Measurements from ENCODE around the gene GLI3.
A peak's percentile ranks its signal among the peaks of the same experiment; 100 is the strongest.

The GLI3 gene

DNA sequence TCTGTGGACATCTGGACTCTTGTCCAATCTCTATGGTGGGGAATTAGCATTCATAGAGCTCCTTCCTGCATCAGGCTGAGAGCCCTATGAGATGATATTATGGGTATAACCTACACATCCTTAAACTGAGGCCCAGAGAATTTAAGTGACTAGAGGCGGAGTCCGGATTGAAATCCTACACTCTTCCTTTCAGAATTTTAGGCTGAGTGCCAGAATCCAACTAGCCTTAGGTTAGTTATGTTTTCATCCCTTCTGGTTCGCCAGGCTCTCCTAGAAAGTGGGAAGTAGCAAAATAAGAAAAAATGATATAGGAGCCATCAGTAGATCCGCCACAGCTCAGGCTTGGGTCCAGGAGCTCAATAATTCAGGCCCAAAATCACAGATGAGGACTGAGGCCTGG, 212.5 kb downstream of the GLI3 start:
- DNase-seq = no peak

DNA sequence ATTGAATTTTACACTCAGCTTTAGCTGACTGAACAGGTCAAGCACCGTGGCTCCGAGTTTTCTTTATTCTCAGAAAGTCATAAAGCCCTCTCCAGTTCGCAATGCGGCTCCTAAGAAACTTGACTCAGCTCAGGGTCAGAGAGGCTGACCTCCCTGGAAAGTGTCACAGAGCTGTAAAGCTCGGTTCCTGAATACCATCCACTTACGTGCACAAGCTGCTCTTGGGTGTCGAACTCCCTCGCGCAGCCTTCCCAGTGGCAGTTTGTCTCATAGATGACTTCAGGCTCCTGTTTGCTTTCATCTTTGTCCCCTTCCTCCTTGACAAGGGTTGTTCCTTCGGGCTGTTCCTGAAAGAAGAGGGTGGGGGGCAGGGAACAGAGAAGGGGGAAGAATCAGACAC, 213.7 kb downstream of the GLI3 start:
- no peak for DNase-seq

DNA sequence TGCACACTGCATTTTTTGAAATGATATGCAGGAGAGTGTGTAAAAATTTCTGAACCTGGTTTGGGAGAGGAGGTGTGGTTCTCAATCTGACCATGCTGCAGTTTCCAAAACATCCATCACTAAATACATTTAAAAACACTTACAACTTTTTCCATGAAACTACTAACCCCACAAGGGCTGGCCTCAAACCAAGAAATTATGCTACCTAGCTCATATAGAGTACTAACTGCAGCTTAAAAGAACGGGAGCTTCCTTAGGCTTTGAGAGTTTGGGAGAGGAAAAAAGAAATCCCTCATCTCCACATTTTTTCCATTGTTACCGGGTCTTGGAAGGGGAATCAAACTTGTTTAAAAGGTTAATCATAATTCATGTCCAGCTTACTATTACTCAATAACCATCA, 214.2 kb downstream of the GLI3 start:
- DNase-seq = no peak

DNA sequence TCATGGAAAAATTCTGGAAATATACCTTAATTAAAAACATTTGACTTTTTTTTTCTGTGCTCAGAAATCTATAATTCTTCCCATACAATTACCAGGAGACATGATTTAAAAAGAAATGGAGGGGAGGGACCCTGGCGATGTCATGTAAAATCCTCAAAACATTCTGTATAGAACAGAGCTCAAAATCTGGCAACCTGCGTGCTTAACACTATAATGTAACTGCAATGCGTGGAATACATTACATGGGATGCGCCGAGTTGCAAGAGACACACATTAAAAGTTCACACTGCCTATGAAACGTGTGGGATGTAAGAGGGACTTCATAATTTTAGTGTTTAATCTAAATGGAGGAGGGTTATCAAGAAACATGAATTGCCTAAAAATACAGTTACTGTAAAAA, 215.0 kb downstream of the GLI3 start:
- no peak for DNase-seq

DNA sequence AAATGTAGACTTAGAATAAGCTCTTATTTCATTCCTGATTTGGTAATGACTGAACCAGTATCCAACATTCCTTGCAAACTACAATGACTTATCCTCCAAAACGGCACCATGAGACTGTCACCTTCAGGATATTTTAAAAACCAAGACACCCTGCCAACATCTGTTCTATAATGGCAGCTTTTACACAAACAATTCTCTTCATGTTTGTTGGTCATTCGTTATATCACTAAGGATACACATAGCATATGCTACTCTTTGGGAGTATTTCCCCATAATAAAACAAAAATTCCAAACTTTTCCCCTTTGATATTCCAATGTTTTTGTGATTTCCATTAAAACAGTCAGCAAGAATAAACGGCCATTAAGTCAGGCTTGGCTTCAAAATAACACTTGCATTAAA, 215.4 kb downstream of the GLI3 start:
- DNase-seq = no peak

DNA sequence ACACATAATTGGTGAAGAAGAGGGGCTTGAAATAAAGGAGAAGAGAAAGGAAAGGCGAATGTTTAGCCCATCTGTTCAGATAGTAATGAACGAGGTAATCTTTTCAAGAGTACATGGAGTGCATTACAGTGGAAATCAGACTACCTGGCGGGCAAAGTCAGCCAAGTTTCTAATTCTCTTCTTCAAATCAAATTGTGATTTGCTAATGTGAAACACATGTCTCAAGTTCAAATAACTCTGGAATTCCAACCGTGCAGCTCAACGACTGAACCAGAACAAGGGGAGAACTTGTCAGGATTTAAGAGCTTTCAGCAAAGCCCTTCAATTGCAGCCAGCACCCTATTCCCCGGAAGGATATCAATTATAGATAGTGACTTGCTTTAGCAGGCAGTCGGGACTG, 216.9 kb downstream of the GLI3 start:
- no peak for DNase-seq

DNA sequence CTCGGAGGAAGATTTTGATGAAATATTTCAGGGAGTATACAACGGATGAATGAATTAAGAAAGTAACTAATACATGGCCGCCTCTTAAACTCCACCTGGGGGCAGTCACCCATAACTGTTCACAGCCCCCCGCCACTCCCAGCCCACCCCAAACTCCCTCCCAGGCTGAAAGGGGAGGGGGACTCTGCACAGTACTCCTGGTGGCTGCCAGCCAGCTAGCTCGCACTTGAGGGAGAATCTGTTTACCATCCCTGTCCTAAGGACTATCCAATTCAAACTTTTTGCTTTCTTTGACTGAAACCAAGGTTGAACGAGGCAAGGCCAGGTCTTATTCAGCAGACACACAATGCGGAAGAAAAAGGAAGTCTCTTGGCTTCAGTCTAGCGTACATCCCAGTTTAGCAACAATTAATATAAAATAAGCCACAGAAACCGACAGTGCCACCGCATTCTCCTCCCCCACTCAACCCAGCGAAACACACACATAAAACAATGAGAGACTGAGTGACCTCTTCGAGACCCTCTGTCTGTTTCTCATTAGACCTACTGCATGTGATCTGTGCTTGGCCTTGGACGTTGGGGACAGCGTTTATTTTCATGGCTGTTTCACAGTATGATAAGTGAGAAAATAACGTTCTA, 219.5 kb downstream of the GLI3 start:
- no peak for DNase-seq

DNA sequence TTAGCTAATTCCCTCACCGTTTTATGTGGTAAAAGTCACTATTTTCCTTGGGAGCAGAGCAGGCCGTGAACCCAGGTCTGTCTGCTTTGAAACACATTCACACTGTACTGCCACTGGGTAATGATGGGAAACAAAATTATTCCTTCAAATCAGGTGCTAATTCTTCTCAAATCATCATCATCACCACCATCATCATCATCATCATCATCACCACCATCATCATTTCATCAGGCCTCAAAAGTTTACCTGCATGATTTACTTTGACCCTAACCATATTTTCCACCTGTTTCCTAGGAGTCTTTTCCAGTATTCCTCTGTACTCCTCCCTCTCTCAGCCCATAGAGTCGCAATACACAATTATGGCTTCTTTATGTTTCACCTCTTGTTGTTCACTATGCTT, 220.5 kb downstream of the GLI3 start:
- no peak for DNase-seq

DNA sequence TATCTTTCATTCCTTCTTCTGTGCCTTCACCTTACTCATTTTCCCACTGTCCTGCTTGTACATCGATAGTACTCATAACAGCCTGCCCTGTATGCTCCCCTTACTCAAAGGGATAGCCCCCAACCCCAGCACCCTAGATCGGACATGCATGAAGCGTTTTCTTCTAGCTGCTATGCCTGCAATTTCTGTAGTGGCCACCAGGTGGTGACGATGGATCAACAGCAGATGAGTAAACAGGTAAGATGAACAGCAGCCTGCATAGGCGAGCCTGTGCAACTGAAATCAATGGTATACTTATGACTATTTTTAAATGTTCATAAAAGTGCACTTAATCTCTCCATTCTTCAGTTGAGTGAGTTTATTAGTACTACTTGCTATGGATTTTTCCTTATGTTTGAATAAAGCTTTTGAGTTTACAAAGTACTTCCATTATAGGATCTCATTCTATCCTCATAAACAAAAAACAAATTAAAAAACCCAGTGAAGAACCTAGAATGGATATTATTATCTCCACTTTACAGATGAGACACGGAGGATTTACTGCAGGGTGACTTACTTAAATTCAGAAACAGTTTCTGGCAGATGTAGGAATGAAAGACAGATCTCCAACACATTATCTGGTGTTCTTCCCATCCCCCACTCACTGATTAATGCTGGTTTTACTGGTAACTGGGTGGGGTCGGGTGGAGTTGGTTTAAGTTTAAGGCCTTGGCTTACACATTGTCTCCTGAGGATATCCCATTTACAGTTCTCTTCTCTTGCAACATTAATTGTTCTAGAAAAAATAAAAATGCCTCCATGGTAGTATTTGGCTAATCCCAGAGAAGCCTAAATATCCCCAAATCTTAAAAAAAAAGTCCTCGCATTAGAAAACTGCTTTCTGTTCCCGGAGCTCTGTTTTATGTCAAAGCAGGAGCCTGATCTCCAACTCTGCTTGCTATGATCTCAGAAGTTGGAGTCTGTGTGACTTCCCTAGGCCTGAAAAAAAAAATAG, 222.1 kb downstream of the GLI3 start:
- peak; percentile 21 to 57 for DNase-seq

DNA sequence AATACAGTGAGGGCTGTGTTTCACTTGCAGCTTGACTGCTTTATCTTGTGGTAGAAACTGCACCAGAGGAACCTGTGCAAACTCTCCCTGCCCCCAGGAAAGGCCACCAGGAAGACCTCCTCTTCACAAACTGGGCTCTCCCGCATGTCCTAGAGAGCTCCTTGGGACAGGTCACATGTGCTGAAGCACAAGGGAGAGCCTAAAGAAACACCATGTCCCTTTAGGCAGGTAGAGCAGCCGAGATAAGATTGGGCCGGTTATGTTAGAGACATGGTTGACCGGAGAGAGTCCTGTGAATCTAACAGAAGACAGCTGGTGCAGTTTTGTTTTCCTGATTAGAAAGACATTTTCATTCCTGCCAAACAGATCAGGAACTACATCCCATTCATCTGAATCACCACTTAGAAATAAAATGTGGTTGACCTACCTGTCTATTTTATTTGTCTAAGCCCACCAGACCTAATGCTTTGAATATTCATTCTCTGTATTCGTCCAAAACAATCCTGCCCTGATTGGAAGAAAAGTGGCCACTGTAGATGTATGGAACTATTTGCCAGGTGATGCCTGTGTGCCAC, 224.1 kb downstream of the GLI3 start:
- no peak for DNase-seq

DNA sequence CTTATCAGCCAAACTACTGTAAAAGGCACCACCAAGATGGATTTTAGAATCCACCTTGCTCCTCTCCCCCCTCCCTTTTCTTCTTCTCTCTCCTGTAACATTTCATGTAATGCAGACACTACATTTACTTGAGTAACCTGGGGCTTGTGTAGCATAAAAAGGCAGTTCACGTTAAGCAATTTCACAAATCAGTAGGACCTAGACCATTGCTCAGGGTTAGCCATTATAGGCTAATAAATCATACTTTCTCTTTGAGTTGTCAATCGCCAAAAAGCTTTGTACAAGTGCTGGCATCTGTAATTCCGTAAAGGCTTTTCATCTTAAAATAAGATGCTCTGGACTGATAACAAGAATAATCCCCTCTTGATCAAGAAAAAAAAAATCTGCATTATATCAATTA, 224.7 kb downstream of the GLI3 start:
- no peak for DNase-seq

DNA sequence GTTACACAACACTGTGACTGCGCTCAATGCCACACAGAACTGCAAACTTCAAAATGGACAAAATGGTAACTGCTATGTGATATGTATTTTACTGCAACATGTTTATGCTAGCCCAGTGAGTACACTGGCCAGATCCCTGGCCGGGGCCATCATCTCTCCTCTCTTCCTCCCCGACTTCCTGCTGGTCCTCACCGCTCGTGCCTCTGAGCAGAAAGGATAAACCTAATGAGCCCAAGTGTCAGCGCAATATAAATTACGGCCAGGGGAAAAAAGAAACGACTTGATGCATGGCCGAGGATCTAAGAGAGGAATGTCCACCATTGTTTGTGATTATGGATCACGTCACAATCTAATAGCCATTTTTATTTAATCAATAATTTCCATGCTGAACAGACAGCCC, 225.2 kb downstream of the GLI3 start:
- DNase-seq = no peak

DNA sequence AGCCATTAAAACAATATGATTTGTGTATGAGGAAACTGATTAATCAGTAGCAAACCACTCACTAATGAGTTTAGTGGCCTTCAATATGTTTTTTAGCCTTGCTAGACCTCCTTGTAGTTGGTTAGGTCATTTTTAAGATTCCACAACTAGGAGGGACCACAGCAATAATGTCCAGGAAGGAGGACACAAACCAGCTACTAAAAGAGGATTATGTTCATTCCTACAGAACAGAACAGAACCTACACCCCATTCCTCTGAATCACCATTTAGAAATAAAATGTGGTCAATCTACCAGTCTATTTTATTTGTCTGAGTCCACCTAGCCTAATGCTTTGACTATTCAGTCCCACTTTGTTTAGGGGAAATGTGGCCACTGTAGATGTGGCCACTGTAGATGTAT, 226.3 kb downstream of the GLI3 start:
- DNase-seq = no peak

DNA sequence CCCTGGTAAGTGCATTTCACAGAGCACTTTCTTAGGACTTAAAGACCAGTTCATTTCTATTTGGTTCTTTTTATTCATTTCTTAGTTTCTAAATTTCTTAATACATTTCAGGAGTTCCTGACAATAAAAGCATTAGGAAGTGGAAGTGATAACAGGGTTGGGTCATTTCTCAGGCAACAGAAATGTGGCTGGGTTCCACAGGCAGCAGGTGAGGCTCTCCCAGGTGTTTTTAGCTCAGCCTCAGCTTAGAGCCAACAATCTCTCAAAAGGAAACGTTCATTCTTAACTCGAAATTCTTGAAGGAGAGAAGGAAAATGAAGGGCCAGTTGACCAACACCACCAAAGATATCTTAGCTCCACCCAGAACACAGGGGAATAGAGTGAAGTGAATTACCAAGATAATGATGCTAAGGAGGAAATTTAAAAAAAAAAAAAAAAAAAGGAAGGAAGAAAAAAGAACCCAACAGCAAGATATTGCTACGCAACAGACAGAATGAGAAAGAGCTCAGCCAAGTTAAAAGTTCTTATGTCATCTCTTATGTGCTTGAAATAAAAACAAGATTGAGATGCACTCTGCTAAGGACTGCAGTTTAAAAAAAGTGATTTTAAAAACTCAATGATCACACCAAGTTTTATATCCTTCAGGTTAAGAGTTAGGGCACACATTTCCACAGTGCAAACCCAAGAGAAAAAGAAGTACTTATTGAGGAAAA, 230.1 kb downstream of the GLI3 start:
- no peak for DNase-seq

DNA sequence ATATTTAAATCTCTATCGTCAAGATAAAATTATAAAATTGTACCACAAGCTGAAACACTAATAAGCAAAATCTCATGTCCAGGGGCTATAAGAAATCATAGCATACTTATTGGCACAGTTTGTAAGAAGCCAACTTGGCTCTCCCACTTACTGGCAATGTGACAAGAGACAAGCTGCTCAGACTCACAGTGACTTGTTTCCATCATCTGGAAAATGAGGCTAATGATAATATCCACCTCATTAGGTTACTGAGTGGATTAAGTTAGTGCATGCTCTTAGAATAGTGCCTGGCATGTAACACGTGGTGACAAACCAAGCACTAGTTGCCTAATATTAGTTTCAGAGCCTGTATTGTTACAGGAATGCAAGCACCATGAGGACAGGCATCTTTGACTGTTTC, 234.4 kb downstream of the GLI3 start:
- DNase-seq = no peak

DNA sequence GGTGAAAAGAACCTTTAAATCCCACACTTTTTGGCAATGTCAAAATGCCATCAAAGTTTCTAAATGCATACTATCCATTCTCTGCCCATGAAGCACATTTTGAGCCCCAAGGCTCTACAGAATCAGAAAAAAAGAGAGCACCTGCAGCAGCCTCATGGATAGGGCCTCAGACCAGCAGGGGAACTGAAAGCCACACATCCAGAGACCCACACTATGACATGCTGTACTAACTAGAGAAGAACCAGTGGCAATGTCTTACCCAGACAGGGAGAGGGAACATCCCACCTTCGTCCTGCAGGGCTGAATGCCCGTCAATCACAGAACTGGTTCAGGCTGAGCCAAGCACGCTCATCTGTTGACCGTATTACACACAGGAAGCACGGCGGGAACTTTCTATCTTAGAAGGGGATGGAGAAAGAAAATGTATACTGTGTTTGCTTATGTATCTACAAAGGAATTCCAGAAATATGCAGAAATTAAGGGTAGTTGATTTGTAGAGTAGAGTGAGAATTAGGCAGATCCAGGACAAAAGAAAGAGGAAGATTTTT, 237.2 kb downstream of the GLI3 start:
- DNase-seq = no peak

DNA sequence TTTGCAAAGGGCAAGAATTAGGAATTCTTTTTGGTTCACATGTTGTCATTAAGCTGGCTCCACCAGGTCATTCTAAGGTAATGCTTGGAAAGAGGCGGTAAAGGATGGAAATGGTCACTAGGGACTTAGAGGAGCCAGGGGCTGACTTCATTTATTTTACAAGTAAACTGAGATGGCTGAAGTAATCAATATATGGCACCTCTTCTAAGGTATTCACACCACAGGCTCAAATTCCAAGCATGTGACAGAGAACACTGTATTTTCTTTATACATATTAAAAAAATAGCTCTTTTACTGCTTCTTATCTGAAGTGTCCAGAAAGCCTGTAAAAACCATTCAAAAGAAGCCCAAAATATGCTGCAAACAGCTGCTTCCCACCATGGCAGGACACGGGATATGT, 239.0 kb downstream of the GLI3 start:
- no peak for DNase-seq

DNA sequence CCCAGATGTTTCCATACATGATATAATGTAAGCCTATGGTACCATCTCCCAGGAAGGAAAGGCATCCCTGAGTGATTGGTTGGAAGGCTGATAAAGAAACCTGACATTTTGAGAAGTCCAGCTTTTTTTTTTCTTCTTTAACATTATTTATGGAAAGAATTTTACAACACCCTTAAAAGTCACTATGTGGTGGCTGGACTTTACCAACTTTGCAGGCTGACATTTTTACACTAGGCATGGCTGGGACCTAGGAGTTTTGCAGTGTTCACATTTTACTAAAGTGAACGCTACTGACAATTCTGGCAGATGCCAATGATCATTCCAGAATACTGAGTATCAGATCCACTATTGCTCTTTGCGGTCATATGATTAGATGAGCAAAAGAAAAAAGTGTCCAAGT, 239.9 kb downstream of the GLI3 start:
- DNase-seq = no peak

DNA sequence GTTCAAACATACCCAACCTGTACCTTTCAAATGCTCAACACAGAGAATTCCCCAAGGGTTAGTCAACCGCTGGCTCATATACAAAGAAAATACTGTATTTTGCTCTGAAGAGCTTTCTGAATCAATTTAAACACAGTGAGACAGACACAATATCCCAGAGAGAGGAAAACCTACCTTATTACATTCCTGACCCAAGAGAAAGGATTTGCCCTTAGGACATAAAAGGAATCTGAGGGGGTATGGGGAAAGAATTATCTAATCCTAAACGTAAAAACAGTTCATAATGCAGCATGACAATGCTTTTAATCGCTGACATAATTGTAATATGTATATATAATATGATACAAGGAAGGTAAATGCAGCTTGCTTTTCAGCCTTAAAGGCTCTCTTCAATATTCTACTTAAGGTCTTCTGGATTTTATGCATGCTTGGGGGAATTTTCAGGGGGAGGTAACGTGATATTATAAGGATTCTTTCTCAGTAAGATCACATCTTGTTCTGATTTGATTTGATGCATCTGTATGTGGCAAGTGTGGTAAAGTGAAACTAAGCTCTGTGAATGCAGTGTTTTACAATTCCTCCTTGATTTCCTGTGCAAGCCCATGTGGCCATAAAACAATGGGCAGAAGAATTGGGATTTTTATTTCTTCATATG, 240.5 kb downstream of the GLI3 start:
- no peak for DNase-seq

DNA sequence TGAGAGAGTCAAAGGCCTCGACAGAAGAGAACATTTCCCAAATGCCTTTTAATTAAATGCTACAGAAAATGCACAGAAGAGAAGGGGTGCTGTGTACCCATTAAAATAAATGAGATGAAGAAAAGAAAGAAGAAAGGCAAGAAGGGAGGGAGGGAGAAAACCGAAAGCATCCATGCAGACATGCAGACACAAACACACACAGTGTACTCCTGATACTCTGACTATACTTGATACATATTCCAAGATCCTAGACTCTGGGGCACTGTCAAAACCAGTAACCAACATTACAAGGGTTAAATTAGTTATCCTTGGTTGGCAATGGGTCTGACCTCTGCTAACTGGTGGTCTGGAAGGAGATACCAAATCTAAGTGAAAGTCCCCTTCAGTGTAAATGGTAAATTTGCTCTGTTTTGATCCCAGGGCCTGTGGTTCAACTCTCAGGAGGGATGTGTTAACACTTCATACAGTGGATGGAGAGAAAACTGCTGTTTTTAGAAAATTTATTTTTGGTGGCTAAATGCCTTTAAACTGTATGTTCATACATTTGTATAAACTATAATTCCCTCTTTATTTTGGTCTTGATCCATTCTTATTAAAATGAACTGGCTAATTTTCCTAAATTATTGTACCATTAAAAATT, 241.3 kb downstream of the GLI3 start:
- DNase-seq = no peak

DNA sequence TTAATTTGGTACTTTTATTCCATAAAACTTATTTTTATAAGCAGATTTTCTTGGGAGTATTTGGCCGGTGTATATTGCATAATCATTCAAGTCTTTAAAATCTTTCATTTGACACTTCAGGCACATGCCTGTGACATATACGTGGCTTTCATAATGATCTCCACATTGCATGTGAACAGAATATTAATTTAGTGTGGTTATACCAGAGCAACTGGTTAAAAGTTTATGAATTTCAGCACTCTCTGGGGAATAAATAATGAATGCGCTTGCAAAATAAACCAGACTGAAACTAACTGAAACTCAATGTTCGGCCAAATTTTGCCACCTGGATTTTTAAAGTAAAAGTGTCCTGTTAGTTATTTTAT, 242.3 kb downstream of the GLI3 start:
- DNase-seq = no peak
